SK-N-SH treated with all-trans-retinoic acid at 6 μM for 48 hours (cell line): ENCODE data around the gene QRFP.

Source experiments
- ARNTL ChIP-seq: fragments of 450-650 bp; formaldehyde crosslinking; IDR thresholded peaks from 2 replicates; pipeline ENCODE4 v1.5.0; 2020; ENCODE audit warnings: low read depth, mild to moderate bottlenecking, moderate library complexity, borderline replicate concordance
- ISL1 ChIP-seq: fragments of 250-450 bp; sonication (Bioruptor Pico); IDR thresholded peaks from 2 replicates; pipeline ENCODE4 v2.1.2; 2022; ENCODE audit warnings: mild to moderate bottlenecking, moderate library complexity
- PATZ1 ChIP-seq: fragments of 250-450 bp; sonication (Bioruptor Pico); IDR thresholded peaks from 2 replicates; pipeline ENCODE4 v1.8.0; 2020; ENCODE audit warnings: mild to moderate bottlenecking, moderate library complexity, borderline replicate concordance
- POU6F1 ChIP-seq: fragments of 250-450 bp; sonication (Bioruptor Pico); IDR thresholded peaks from 2 replicates; pipeline ENCODE4 v1.8.0; 2021; ENCODE audit warnings: low read depth, mild to moderate bottlenecking, moderate library complexity, borderline replicate concordance
- TOX ChIP-seq: fragments of 250-450 bp; sonication (Bioruptor Pico); IDR thresholded peaks from 2 replicates; pipeline ENCODE4 v1.8.0; 2021; ENCODE audit warnings: mild to moderate bottlenecking, moderate library complexity, borderline replicate concordance
- ZFP30 ChIP-seq: fragments of 450-650 bp; formaldehyde crosslinking; IDR thresholded peaks from 2 replicates; pipeline ENCODE4 v1.5.0; 2022; ENCODE audit warnings: mild to moderate bottlenecking, moderate library complexity
- ZNF565 ChIP-seq: fragments of 450-650 bp; formaldehyde crosslinking; conservative IDR thresholded peaks from 2 replicates; pipeline ENCODE4 v1.5.0; 2020; ENCODE audit warnings: low read depth, mild to moderate bottlenecking, moderate library complexity
- TF ChIP-seq, protein P1 (sequence below): fragments of 250-450 bp; sonication (Bioruptor Pico); IDR thresholded peaks from 2 replicates; pipeline ENCODE4 v1.5.0; 2020; ENCODE audit warnings: mild to moderate bottlenecking, moderate library complexity
- TF ChIP-seq, protein P2 (sequence below): fragments of 250-450 bp; sonication (Bioruptor Pico); IDR thresholded peaks from 2 replicates; pipeline ENCODE4 v1.5.1; 2020; ENCODE audit warnings: low read depth, mild to moderate bottlenecking, moderate library complexity

GRCh38 chr9:130886981-130887380 lies 9.6 kb downstream of the QRFP start:
- TF ChIP-seq ISL1 (CRISPR knock-in tag), result no peak
- TF ChIP-seq, protein P1, sequence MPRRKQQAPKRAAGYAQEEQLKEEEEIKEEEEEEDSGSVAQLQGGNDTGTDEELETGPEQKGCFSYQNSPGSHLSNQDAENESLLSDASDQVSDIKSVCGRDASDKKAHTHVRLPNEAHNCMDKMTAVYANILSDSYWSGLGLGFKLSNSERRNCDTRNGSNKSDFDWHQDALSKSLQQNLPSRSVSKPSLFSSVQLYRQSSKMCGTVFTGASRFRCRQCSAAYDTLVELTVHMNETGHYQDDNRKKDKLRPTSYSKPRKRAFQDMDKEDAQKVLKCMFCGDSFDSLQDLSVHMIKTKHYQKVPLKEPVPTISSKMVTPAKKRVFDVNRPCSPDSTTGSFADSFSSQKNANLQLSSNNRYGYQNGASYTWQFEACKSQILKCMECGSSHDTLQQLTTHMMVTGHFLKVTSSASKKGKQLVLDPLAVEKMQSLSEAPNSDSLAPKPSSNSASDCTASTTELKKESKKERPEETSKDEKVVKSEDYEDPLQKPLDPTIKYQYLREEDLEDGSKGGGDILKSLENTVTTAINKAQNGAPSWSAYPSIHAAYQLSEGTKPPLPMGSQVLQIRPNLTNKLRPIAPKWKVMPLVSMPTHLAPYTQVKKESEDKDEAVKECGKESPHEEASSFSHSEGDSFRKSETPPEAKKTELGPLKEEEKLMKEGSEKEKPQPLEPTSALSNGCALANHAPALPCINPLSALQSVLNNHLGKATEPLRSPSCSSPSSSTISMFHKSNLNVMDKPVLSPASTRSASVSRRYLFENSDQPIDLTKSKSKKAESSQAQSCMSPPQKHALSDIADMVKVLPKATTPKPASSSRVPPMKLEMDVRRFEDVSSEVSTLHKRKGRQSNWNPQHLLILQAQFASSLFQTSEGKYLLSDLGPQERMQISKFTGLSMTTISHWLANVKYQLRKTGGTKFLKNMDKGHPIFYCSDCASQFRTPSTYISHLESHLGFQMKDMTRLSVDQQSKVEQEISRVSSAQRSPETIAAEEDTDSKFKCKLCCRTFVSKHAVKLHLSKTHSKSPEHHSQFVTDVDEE (CRISPR knock-in tag), result no peak
- no peak for TF ChIP-seq ARNTL (CRISPR knock-in tag)
- no peak for TF ChIP-seq PATZ1 (CRISPR knock-in tag)
- no peak for TF ChIP-seq POU6F1 (CRISPR knock-in tag)
- TF ChIP-seq, protein P2, sequence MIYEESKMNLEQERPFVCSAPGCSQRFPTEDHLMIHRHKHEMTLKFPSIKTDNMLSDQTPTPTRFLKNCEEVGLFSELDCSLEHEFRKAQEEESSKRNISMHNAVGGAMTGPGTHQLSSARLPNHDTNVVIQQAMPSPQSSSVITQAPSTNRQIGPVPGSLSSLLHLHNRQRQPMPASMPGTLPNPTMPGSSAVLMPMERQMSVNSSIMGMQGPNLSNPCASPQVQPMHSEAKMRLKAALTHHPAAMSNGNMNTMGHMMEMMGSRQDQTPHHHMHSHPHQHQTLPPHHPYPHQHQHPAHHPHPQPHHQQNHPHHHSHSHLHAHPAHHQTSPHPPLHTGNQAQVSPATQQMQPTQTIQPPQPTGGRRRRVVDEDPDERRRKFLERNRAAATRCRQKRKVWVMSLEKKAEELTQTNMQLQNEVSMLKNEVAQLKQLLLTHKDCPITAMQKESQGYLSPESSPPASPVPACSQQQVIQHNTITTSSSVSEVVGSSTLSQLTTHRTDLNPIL (CRISPR knock-in tag), result no peak
- no peak for TF ChIP-seq ZFP30 (CRISPR knock-in tag)
- TF ChIP-seq ZNF565, result no peak
- no peak for TF ChIP-seq TOX
